Ectodermal cell (in vitro differentiated cells): Measurements from ENCODE around the gene TMEM60. TPM values are rescaled to one million over a fixed set of nuclear protein-coding genes. Genes with fewer than 3 reads are reported as not detected.
"Not testable (repeated sequence)": the region's sequence is repeated elsewhere in the genome, so short reads cannot be mapped to it uniquely, and the experiment has no call there.

Experiments used
- H3K27ac ChIP-seq: 2 replicates; pipeline ENCODE4 v1.7.0; 2013; ENCODE audit warnings: mild to moderate bottlenecking, low read depth, low read length; ENCODE audit not compliant: insufficient read depth, poor library complexity, severe bottlenecking
- H3K27me3 ChIP-seq: 2 replicates; pipeline ENCODE4 v1.7.0; 2013; ENCODE audit warnings: mild to moderate bottlenecking, low read length; ENCODE audit not compliant: insufficient read depth, control insufficient read depth, poor library complexity, severe bottlenecking
- H3K36me3 ChIP-seq: one replicate; pipeline ENCODE4 v1.7.0; 2013; ENCODE audit warnings: low read length; ENCODE audit not compliant: control insufficient read depth, insufficient read depth
- H3K4me1 ChIP-seq: one replicate; pipeline ENCODE4 v1.7.0; 2013; ENCODE audit warnings: low read length; ENCODE audit not compliant: control insufficient read depth, insufficient read depth
- H3K4me3 ChIP-seq: 2 replicates; pipeline ENCODE4 v1.7.0; 2013; ENCODE audit warnings: low read depth, low read length, control low read depth; ENCODE audit not compliant: insufficient read depth
- H3K9me3 ChIP-seq: 2 replicates; pipeline ENCODE4 v1.7.0; 2013; ENCODE audit warnings: mild to moderate bottlenecking, low read length, moderate library complexity; ENCODE audit not compliant: control insufficient read depth
- WGBS, 2 experiments: methylation state at CpG; one replicate each; pipeline ENCODE4 v1.1.7; 2013; ENCODE audit warnings: missing lambda C conversion rate in 2 of 2; 5-methylcytosine and 5-hydroxymethylcytosine counted together
- polyA plus RNA-seq, 4 experiments: library from polyadenylated mRNA; stranded (reverse); fragments of 50-300 nt; gene quantifications; one replicate each; pipeline ENCODE4 v1.2.3, GENCODE V29; 2013

The TMEM60 gene
- polyA plus RNA-seq (2013, experiment 1 of 4), result 40.8 TPM
- 38.8 TPM for polyA plus RNA-seq (2013, experiment 2 of 4)
- 34.1 TPM for polyA plus RNA-seq (2013, experiment 3 of 4)
- polyA plus RNA-seq (2013, experiment 4 of 4), result 35.5 TPM

DNA sequence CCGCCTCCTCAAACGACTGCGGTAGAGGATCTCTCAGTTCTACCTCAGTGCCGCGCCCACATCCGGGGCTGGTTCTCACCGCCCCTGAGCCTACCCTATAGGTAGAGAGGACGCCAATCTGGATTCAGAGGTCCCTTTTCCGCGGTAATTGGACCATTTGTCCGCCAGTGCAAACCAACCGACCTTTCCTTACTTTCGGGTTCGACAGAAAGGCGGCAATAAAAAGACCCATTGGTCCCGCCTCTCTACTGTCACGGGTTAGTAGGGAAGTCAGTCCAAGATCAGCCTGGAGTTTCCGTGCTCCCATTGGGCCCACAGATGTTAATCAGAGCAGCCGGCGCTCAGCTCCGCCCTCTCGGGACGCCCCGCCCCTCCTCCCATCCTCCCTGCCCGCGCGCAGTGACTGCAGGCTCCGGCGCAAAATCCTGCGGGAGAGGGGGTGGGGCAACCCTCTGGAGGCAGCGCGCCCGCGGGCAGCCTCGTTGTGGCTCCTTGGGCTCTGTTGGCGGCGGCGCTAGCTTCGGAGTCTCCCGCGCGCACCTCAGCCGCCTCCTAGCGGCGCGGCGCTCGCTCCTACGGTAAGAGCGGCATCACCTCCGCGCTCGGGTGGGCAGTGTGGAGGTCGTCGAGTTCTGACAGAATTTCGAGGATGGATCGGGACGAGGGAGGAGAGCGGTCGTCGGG, at the start of gene TMEM60, which contains the start of gene PHTF2:
Gene TMEM60, minus strand, starts transcription at position 41 of the 684 bp plus-strand sequence. CDS start 4,061 bp downstream, outside the sequence.
Gene PHTF2, plus strand, starts transcription at position 380 of the 684 bp plus-strand sequence.
- Histone ChIP-seq H3K4me3 (peak within 1 kb of the TSS; percentile 94), H3K4me1 (peaks cover 8% of the 10 kb centered on the region), H3K27me3 (no peaks in the 10 kb centered on the region), H3K36me3 (no peaks in the 10 kb centered on the region), H3K9me3 (no peaks in the 10 kb centered on the region), H3K27ac (peak within 1 kb of the TSS; percentile 82)
- WGBS, 2 experiments, result 0% methylated on average over 61 of the region's 61 CpGs

DNA sequence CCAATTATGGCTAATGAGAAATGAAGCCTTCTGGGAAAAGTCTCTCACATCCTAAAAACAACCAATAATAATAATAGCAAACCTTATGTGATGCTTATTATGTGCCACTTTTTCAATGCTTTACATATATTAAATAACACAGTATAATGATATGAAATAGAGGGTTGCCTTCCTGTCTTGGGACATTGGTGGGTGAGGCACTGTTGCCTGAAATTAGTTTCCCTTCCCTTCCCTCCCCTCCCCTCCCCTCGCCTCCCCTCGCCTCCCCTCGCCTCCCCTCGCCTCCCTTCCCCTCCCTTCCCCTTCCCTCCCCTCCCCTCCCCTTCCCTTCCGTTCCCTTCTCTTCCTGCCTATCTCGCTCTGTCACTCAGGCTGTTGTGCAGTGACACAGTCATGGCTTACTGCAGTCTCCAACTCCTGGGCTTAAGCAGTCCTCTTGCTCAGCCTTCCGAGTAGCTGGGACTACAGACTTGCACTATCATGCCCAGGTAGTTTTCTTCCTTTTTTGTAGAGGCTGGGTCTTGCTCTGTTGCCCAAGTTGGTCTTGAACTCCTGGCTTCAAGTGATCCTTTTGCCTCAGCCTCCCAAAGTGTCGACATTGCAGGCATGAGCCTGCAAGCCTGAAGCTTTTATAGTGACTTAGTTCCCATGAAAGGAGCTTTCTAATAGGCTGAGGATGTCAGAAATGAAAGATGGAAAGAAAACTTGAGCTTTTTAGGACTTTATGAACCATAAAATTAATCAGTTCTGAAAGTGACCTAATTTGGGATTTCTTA, 48.3 kb upstream of the TMEM60 start:
- 90 to 91% methylated on average over 4 of the region's 8 CpGs for WGBS, 2 experiments

GRCh38 chr7:77843194-77843593, 45.0 kb upstream of the TMEM60 start:
- H3K27ac ChIP-seq, result no peak overlapping the region
- H3K27me3 ChIP-seq, result no peaks in the 10 kb centered on the region
- WGBS, 2 experiments, result 96 to 100% methylated on average over 2 of the region's 2 CpGs
- H3K4me3 ChIP-seq, result no peak overlapping the region
- no peaks in the 10 kb centered on the region for H3K9me3 ChIP-seq
- no peaks in the 10 kb centered on the region for H3K4me1 ChIP-seq
- no peaks in the 10 kb centered on the region for H3K36me3 ChIP-seq

More for the DNA sequence above, 48.3 kb upstream of the TMEM60 start:
- Histone ChIP-seq H3K36me3 (no peaks in the 10 kb centered on the region), H3K4me3 (no peak overlapping the region), H3K27me3 (no peaks in the 10 kb centered on the region), H3K4me1 (no peaks in the 10 kb centered on the region), H3K9me3 (no peaks in the 10 kb centered on the region), H3K27ac (no peak overlapping the region)

- no peaks in the 10 kb centered on the region for H3K36me3 ChIP-seq
- H3K27me3 ChIP-seq, result no peaks in the 10 kb centered on the region
- WGBS, 2 experiments, result 88 to 100% methylated on average over 1 to 2 of the region's 2 CpGs
Measured at GRCh38 chr7:77839919-77840318, 41.7 kb upstream of the TMEM60 start.

GRCh38 chr7:77838929-77839491, 40.8 kb upstream of the TMEM60 start:
- Histone ChIP-seq H3K4me1 (no peaks in the 10 kb centered on the region), H3K4me3 (no peak overlapping the region), H3K36me3 (no peaks in the 10 kb centered on the region)

More at GRCh38 chr7:77839919-77840318, 41.7 kb upstream of the TMEM60 start:
- Histone ChIP-seq H3K27ac (no peak overlapping the region), H3K4me1 (no peaks in the 10 kb centered on the region), H3K4me3 (no peak overlapping the region), H3K9me3 (no peaks in the 10 kb centered on the region)

DNA sequence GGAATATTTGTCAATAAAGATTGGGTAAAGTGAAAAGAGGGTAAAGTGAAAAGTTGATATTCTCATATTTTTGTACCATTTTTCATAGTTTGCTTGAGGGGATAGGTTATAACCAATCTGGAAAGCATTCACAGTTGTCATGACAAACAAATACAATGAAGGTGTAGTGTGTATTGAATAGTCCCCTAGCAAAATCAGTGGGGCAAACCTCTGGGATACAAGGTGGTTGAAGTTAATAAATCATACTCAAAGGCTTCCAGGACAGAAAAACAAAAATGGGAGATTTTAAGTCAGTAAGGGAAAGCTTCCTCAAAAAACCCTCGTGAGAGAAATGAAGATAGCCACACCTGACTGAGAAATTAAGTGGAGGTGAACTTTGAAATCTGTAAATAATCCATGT, 39.7 kb upstream of the TMEM60 start:
- WGBS, 2 experiments, result 91 to 96% methylated on average over 1 of the region's 1 CpG
- no peaks in the 10 kb centered on the region for H3K4me1 ChIP-seq
- H3K4me3 ChIP-seq, result no peak overlapping the region
- no peaks in the 10 kb centered on the region for H3K36me3 ChIP-seq
- no peaks in the 10 kb centered on the region for H3K9me3 ChIP-seq
- H3K27ac ChIP-seq, result no peak overlapping the region
- no peaks in the 10 kb centered on the region for H3K27me3 ChIP-seq

More at GRCh38 chr7:77838929-77839491, 40.8 kb upstream of the TMEM60 start:
- 61 to 63% methylated on average over 2 to 3 of the region's 3 CpGs for WGBS, 2 experiments
- Histone ChIP-seq H3K9me3 (no peaks in the 10 kb centered on the region), H3K27ac (no peak overlapping the region), H3K27me3 (no peaks in the 10 kb centered on the region)

GRCh38 chr7:77837275-77837674, 39.0 kb upstream of the TMEM60 start:
- Histone ChIP-seq H3K27ac (no peak overlapping the region), H3K27me3 (no peaks in the 10 kb centered on the region), H3K4me1 (no peaks in the 10 kb centered on the region), H3K36me3 (no peaks in the 10 kb centered on the region), H3K9me3 (no peaks in the 10 kb centered on the region), H3K4me3 (no peak overlapping the region)
- WGBS, 2 experiments, result 88 to 97% methylated on average over 1 of the region's 2 CpGs

GRCh38 chr7:77836425-77836824, 38.2 kb upstream of the TMEM60 start:
- 94 to 100% methylated on average over 2 of the region's 2 CpGs for WGBS, 2 experiments
- not testable (repeated sequence) for H3K4me1 ChIP-seq, H3K4me3 ChIP-seq, H3K9me3 ChIP-seq, H3K27ac ChIP-seq, H3K27me3 ChIP-seq, H3K36me3 ChIP-seq

- WGBS, 2 experiments, result 88 to 94% methylated on average over 1 of the region's 1 CpG
- no peak overlapping the region for H3K27ac ChIP-seq
Measured at GRCh38 chr7:77833136-77833535, 34.9 kb upstream of the TMEM60 start.

DNA sequence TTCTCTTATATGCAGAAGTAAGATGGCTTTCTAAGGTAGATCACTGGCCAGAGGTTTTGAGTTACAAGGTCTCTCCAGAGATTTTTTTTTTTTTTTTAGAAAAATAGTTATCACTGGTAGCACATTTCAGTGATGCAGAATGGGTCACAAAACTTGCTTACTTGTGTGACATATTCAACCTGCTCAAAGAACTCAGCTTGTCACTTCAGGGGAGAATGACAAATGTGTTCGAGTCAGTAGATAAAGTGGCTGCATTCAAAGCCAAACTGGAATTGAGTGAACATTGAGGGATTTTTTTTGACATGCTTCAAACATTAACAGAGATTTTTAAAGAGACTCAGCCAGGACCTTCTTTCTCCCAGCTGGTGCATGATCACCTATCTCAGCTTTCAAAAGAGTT, 33.7 kb upstream of the TMEM60 start:
- Histone ChIP-seq H3K4me1 (no peaks in the 10 kb centered on the region), H3K9me3 (no peaks in the 10 kb centered on the region), H3K27me3 (no peaks in the 10 kb centered on the region), H3K36me3 (no peaks in the 10 kb centered on the region), H3K27ac (no peak overlapping the region), H3K4me3 (no peak overlapping the region)
- 85 to 90% methylated on average over 1 of the region's 1 CpG for WGBS, 2 experiments

More at GRCh38 chr7:77833136-77833535, 34.9 kb upstream of the TMEM60 start:
- Histone ChIP-seq H3K36me3 (no peaks in the 10 kb centered on the region), H3K4me1 (no peaks in the 10 kb centered on the region), H3K4me3 (no peak overlapping the region), H3K9me3 (no peaks in the 10 kb centered on the region), H3K27me3 (no peaks in the 10 kb centered on the region)
